MM.1S (cell line): ENCODE measurements around the gene LMTK2.

ENCODE experiments used
- DNase-seq: peaks from one replicate; pipeline ENCODE4 v3.0.0-alpha.2; 2015
- H2AFZ ChIP-seq: fragments of 300-600 bp; sonication (generic); 2 replicates; pipeline ENCODE4 v1.6.0; 2016; ENCODE audit warnings: antibody characterized with exemption, low read length
- H3F3A ChIP-seq: fragments of 300-600 bp; sonication (generic); 2 replicates; pipeline ENCODE4 v1.6.1; 2016; ENCODE audit warnings: mild to moderate bottlenecking, antibody characterized with exemption, low read length, moderate library complexity, mixed read lengths; ENCODE audit not compliant: insufficient read depth
- H3K27ac ChIP-seq: fragments of 300-600 bp; sonication (generic); 2 replicates; pipeline ENCODE4 v1.5.1; 2016; ENCODE audit warnings: mild to moderate bottlenecking, low read length
- H3K27me3 ChIP-seq: fragments of 300-600 bp; sonication (generic); replicated peaks from 2 replicates; pipeline ENCODE4 v1.6.0; 2016; ENCODE audit warnings: low read length; ENCODE audit not compliant: insufficient read depth
- H3K36me3 ChIP-seq: fragments of 300-600 bp; sonication (generic); replicated peaks from 2 replicates; pipeline ENCODE4 v1.6.1; 2016; ENCODE audit warnings: mild to moderate bottlenecking, low read length, mixed read lengths; ENCODE audit not compliant: insufficient read depth
- H3K4me1 ChIP-seq: fragments of 300-600 bp; sonication (generic); 2 replicates; pipeline ENCODE4 v1.6.1; 2016; ENCODE audit warnings: low read length, mixed read lengths
- H3K4me2 ChIP-seq: fragments of 300-600 bp; sonication (generic); 2 replicates; pipeline ENCODE4 v1.6.0; 2016; ENCODE audit warnings: low read depth, low read length
- H3K4me3 ChIP-seq: fragments of 300-600 bp; sonication (generic); 2 replicates; pipeline ENCODE4 v1.5.1; 2016; ENCODE audit warnings: low read length, mixed read lengths
- H3K79me2 ChIP-seq: fragments of 300-600 bp; sonication (generic); 2 replicates; pipeline ENCODE4 v1.6.1; 2016; ENCODE audit warnings: mixed run types, low read length, mixed read lengths
- H3K9ac ChIP-seq: fragments of 300-600 bp; sonication (generic); 2 replicates; pipeline ENCODE4 v1.6.1; 2016; ENCODE audit warnings: low read length, mixed read lengths
- H3K9me2 ChIP-seq: fragments of 300-600 bp; sonication (generic); replicated peaks from 2 replicates; pipeline ENCODE4 v1.6.1; 2016; ENCODE audit warnings: mild to moderate bottlenecking, low read length, mixed read lengths; ENCODE audit not compliant: insufficient read depth
- H3K9me3 ChIP-seq: fragments of 300-600 bp; sonication (generic); replicated peaks from 2 replicates; pipeline ENCODE4 v1.6.1; 2016; ENCODE audit warnings: mild to moderate bottlenecking, low read length, mixed read lengths; ENCODE audit not compliant: insufficient read depth
- H4K20me1 ChIP-seq: fragments of 300-600 bp; sonication (generic); 2 replicates; pipeline ENCODE4 v1.6.1; 2016; ENCODE audit warnings: mild to moderate bottlenecking, low read length, moderate library complexity, mixed read lengths; ENCODE audit not compliant: insufficient read depth
- CTCF ChIP-seq: fragments of 300-600 bp; sonication (generic); IDR thresholded peaks from 2 replicates; pipeline ENCODE4 v1.5.1; 2016; ENCODE audit warnings: antibody characterized with exemption, low read length, mixed read lengths
- EZH2 ChIP-seq: fragments of 300-600 bp; sonication (generic); optimal IDR thresholded peaks from 2 replicates; pipeline ENCODE3; 2017; ENCODE audit warnings: low read depth, mild to moderate bottlenecking, antibody characterized with exemption, low read length, mixed read lengths
- EZH2phosphoT487 ChIP-seq: fragments of 300-600 bp; sonication (generic); IDR thresholded peaks from 2 replicates; pipeline ENCODE4 v1.6.1; 2018; ENCODE audit warnings: antibody characterized with exemption, low read length

LMTK2 gene

GRCh38 chr7:98178321-98178720, 71.7 kb downstream of the LMTK2 start:
- no peaks in the 10 kb centered on the region for H3K36me3 ChIP-seq
- H3K9me3 ChIP-seq, result no peaks in the 10 kb centered on the region
- H3K9ac ChIP-seq, result no peak overlapping the region
- no peaks in the 10 kb centered on the region for H3K79me2 ChIP-seq
- no peak overlapping the region for H2AFZ ChIP-seq
- no peaks in the 10 kb centered on the region for H4K20me1 ChIP-seq
- no peaks in the 10 kb centered on the region for H3K27me3 ChIP-seq
- H3K9me2 ChIP-seq, result no peaks in the 10 kb centered on the region
- H3K4me1 ChIP-seq, result no peaks in the 10 kb centered on the region
- no peak overlapping the region for H3K4me3 ChIP-seq
- DNase-seq, result no peak
- H3K4me2 ChIP-seq, result no peak overlapping the region
- H3F3A ChIP-seq, result no peaks in the 10 kb centered on the region
- no peak for TF ChIP-seq EZH2phosphoT487
- no peak for TF ChIP-seq EZH2
- no peak for TF ChIP-seq CTCF
- no peak overlapping the region for H3K27ac ChIP-seq

- H3K36me3 ChIP-seq, result no peaks in the 10 kb centered on the region
- no peaks in the 10 kb centered on the region for H3K4me1 ChIP-seq
- no peak overlapping the region for H3K9ac ChIP-seq
- H3K4me3 ChIP-seq, result no peak overlapping the region
- H3K9me2 ChIP-seq, result no peaks in the 10 kb centered on the region
- no peaks in the 10 kb centered on the region for H3F3A ChIP-seq
- no peak for DNase-seq
- no peaks in the 10 kb centered on the region for H4K20me1 ChIP-seq
- no peak for TF ChIP-seq EZH2phosphoT487
- no peak for TF ChIP-seq CTCF
- no peak for TF ChIP-seq EZH2
- H3K27me3 ChIP-seq, result no peaks in the 10 kb centered on the region
- H3K27ac ChIP-seq, result no peak overlapping the region
- no peaks in the 10 kb centered on the region for H3K9me3 ChIP-seq
- H3K4me2 ChIP-seq, result no peak overlapping the region
- H3K79me2 ChIP-seq, result no peaks in the 10 kb centered on the region
- no peak overlapping the region for H2AFZ ChIP-seq
These were observed 72.3 kb downstream of the LMTK2 start for GRCh38 chr7:98178762-98179490.

GRCh38 chr7:98180751-98181150, 74.1 kb downstream of the LMTK2 start:
- H3K9me3 ChIP-seq, result no peaks in the 10 kb centered on the region
- H3K79me2 ChIP-seq, result no peaks in the 10 kb centered on the region
- no peak for DNase-seq
- H4K20me1 ChIP-seq, result no peaks in the 10 kb centered on the region
- H3K36me3 ChIP-seq, result no peaks in the 10 kb centered on the region
- H3K4me3 ChIP-seq, result no peak overlapping the region
- TF ChIP-seq EZH2 (no peak), EZH2phosphoT487 (no peak), CTCF (no peak)
- H3K4me2 ChIP-seq, result no peak overlapping the region
- no peaks in the 10 kb centered on the region for H3F3A ChIP-seq
- no peaks in the 10 kb centered on the region for H3K4me1 ChIP-seq
- H2AFZ ChIP-seq, result no peak overlapping the region
- H3K27ac ChIP-seq, result no peak overlapping the region
- H3K9ac ChIP-seq, result no peak overlapping the region
- no peaks in the 10 kb centered on the region for H3K9me2 ChIP-seq
- H3K27me3 ChIP-seq, result no peaks in the 10 kb centered on the region
